GM19351 (cell line): ENCODE data around the gene BLOC1S5.
"Not testable (repeated sequence)": the region's sequence is repeated elsewhere in the genome, so short reads cannot be mapped to it uniquely, and the experiment has no call there.

Experiments used
- ATAC-seq: cut with Tn5 transposase; IDR thresholded peaks from one replicate; pipeline ENCODE4 v1.9.1; 2021; ENCODE audit warnings: mild to moderate bottlenecking, moderate library complexity; ENCODE audit not compliant: unreplicated experiment

The BLOC1S5 gene

GRCh38 chr6:8045769-8046168 is 18.4 kb downstream of the BLOC1S5 start:
- ATAC-seq, result not testable (repeated sequence)

- no peak for ATAC-seq
Measured at GRCh38 chr6:8043221-8043620, 21.0 kb downstream of the BLOC1S5 start.

GRCh38 chr6:8041913-8042583 is 22.1 kb downstream of the BLOC1S5 start:
- ATAC-seq, result no peak

- not testable (repeated sequence) for ATAC-seq
Measured at GRCh38 chr6:8034107-8034506, 30.1 kb downstream of the BLOC1S5 start.

GRCh38 chr6:8030920-8031319 is 33.3 kb downstream of the BLOC1S5 start:
- ATAC-seq, result no peak

GRCh38 chr6:8029243-8029870 is 34.8 kb downstream of the BLOC1S5 start:
- ATAC-seq, result no peak

- no peak for ATAC-seq
Measured at GRCh38 chr6:8027965-8028651, 36.1 kb downstream of the BLOC1S5 start.

- ATAC-seq, result no peak
Measured at GRCh38 chr6:8026800-8027199, 37.4 kb downstream of the BLOC1S5 start.

- no peak for ATAC-seq
Measured at GRCh38 chr6:8025191-8025590, 39.0 kb downstream of the BLOC1S5 start.

GRCh38 chr6:8023638-8024037 is 40.6 kb downstream of the BLOC1S5 start:
- ATAC-seq, result no peak

GRCh38 chr6:8020083-8020482 is 44.1 kb downstream of the BLOC1S5 start:
- no peak for ATAC-seq

- peak; percentile 37 for ATAC-seq
Measured at GRCh38 chr6:8017705-8018104, 46.5 kb downstream of the BLOC1S5 start.

GRCh38 chr6:8017276-8017701 is 46.9 kb downstream of the BLOC1S5 start:
- peak; percentile 85 for ATAC-seq

GRCh38 chr6:8014947-8015346 is 49.2 kb downstream of the BLOC1S5 start:
- ATAC-seq, result no peak

- ATAC-seq, result no peak
Measured at GRCh38 chr6:8013763-8014162, 50.4 kb downstream of the BLOC1S5 start.

GRCh38 chr6:8006208-8006607 is 58.0 kb downstream of the BLOC1S5 start:
- ATAC-seq, result no peak

- no peak for ATAC-seq
Measured at GRCh38 chr6:8005136-8005535, 59.1 kb downstream of the BLOC1S5 start.

- no peak for ATAC-seq
Measured at GRCh38 chr6:8000636-8001035, 63.6 kb downstream of the BLOC1S5 start.

GRCh38 chr6:8000188-8000596 is 64.0 kb downstream of the BLOC1S5 start:
- ATAC-seq, result no peak

- no peak for ATAC-seq
Measured at GRCh38 chr6:7999201-7999600, 65.0 kb downstream of the BLOC1S5 start.

GRCh38 chr6:7998103-7998725 is 66.0 kb downstream of the BLOC1S5 start:
- no peak for ATAC-seq

GRCh38 chr6:7997286-7997685 is 66.9 kb downstream of the BLOC1S5 start:
- no peak for ATAC-seq
